CD4-positive, alpha-beta T cell (primary cell): ENCODE data around the gene CRIP1. TPM values are rescaled to one million over a fixed set of nuclear protein-coding genes. Genes with fewer than 3 reads are reported as not detected.
A peak's percentile ranks its signal among the peaks of the same experiment; 100 is the strongest.

Experiments used
- ATAC-seq: fragments of 200-7000 bp; cut with Tn5 transposase; one replicate; pipeline ENCODE4 v1.10.0; 2022; ENCODE audit warnings: mild to moderate bottlenecking; ENCODE audit not compliant: poor library complexity
- CTCF ChIA-PET: fragments of 350-600 bp; sonication (Branson Sonifier 250); formaldehyde crosslinking; loops from one replicate; lab custom pipeline; 2021; ENCODE audit warnings: antibody characterized with exemption, inconsistent platforms; lab: Charles Lee
- POLR2A ChIA-PET: fragments of 350-600 bp; sonication (Branson Sonifier 250); formaldehyde crosslinking; loops from one replicate; lab custom pipeline; 2021; ENCODE audit warnings: antibody characterized with exemption, inconsistent platforms; lab: Charles Lee
- DNase-seq, 14 experiments: peaks; one replicate each; pipeline ENCODE4 v3.0.0-alpha.2; 2013 to 2020; ENCODE audit warnings: mixed read lengths in 2 of 14
- H3K27ac ChIP-seq, 2 donors: one replicate each; pipeline versions ENCODE4 v1.5.1 to v1.7.0; 2013; ENCODE audit warnings: low read length in 2 of 2, low read depth in 1 of 2, mild to moderate bottlenecking in 1 of 2
- H3K27me3 ChIP-seq, 2 experiments: 1 replicate in 1 of 2; 2 replicates in 1 of 2; pipeline versions ENCODE4 v1.6.1 to v1.7.0; 2013; ENCODE audit warnings: low read length in 2 of 2, control low read depth in 1 of 2, mild to moderate bottlenecking in 1 of 2, moderate library complexity in 1 of 2; ENCODE audit not compliant: insufficient read depth in 2 of 2, control insufficient read depth in 1 of 2
- H3K36me3 ChIP-seq: one replicate; pipeline ENCODE4 v1.6.1; 2013; ENCODE audit warnings: low read length, control low read depth; ENCODE audit not compliant: insufficient read depth
- H3K4me1 ChIP-seq: one replicate; pipeline ENCODE4 v1.6.1; 2013; ENCODE audit warnings: low read length, control low read depth; ENCODE audit not compliant: insufficient read depth
- H3K4me3 ChIP-seq: one replicate; pipeline ENCODE4 v1.5.1; 2013; ENCODE audit warnings: mild to moderate bottlenecking, low read length, moderate library complexity
- H3K9me3 ChIP-seq, 2 experiments: 1 replicate in 1 of 2; 2 replicates in 1 of 2; pipeline versions ENCODE4 v1.6.1 to v1.7.0; 2013; ENCODE audit warnings: low read length in 2 of 2, mild to moderate bottlenecking in 2 of 2, control low read depth in 1 of 2, moderate library complexity in 1 of 2; ENCODE audit not compliant: control insufficient read depth in 1 of 2, insufficient read depth in 1 of 2
- H3K27ac Mint-ChIP-seq: one replicate; pipeline ENCODE4 v1.8.0; 2020; ENCODE audit warnings: mixed read lengths
- H3K27me3 Mint-ChIP-seq: one replicate; pipeline ENCODE4 v1.8.0; 2021; ENCODE audit warnings: mixed read lengths
- H3K36me3 Mint-ChIP-seq: one replicate; pipeline ENCODE4 v1.8.0; 2021; ENCODE audit warnings: low read depth, mixed read lengths
- H3K4me1 Mint-ChIP-seq: one replicate; pipeline ENCODE4 v1.8.0; 2021; ENCODE audit warnings: low read depth, mixed read lengths
- H3K4me3 Mint-ChIP-seq: one replicate; pipeline ENCODE4 v1.8.0; 2020; ENCODE audit warnings: mild to moderate bottlenecking, mixed read lengths
- H3K9me3 Mint-ChIP-seq: one replicate; pipeline ENCODE4 v1.8.0; 2020; ENCODE audit warnings: mixed read lengths
- CTCF ChIP-seq: fragments of 200-600 bp; IDR thresholded peaks from one replicate; pipeline ENCODE4 v1.8.0; 2022; ENCODE audit warnings: antibody characterized with exemption, mild to moderate bottlenecking
- intact Hi-C, 2 experiments: fragments of 100-400 bp; cut with DNase I in 1 of 2; cut with micrococcal nuclease in 1 of 2; formaldehyde crosslinking; loops; one replicate each; pipeline versions ENCODE4 v1.15.1 to v1.9.0; 2023 to 2025; cut with DNase I, micrococcal nuclease
- total RNA-seq, 174 experiments: library from RNA in 2 of 174; stranded (reverse) in 2 of 174; gene quantifications; one replicate each; pipeline ENCODE4 v1.2.3 and lab custom pipeline; 2021 to 2026

Gene CRIP1
- total RNA-seq, 2 experiments from 2014 or later = 250 to 258 TPM

- no peak for TF ChIP-seq CTCF
- Histone ChIP-seq H3K4me1 (peaks cover 8% of the 10 kb centered on the region), H3K36me3 (no peaks in the 10 kb centered on the region), H3K4me3 (no peak overlapping the region), H3K9me3 (no peaks in the 10 kb centered on the region), H3K27me3 (peaks cover 3% of the 10 kb centered on the region in 2 experiments), H3K27ac (no peak overlapping the region)
- Mint-ChIP-seq H3K27me3 (peaks cover 5% of the 10 kb centered on the region), H3K27ac (no peak overlapping the region), H3K36me3 (no peaks in the 10 kb centered on the region), H3K4me3 (no peak overlapping the region), H3K9me3 (no peaks in the 10 kb centered on the region), H3K4me1 (no peaks in the 10 kb centered on the region)
- ChIA-PET CTCF (no interaction called here), POLR2A (no interaction called here)
- DNase-seq (no peak), ATAC-seq (no peak)
- intact Hi-C loops = no loop called here
Measured at GRCh38 chr14:105536051-105536450, 49.4 kb downstream of the CRIP1 start.

DNA sequence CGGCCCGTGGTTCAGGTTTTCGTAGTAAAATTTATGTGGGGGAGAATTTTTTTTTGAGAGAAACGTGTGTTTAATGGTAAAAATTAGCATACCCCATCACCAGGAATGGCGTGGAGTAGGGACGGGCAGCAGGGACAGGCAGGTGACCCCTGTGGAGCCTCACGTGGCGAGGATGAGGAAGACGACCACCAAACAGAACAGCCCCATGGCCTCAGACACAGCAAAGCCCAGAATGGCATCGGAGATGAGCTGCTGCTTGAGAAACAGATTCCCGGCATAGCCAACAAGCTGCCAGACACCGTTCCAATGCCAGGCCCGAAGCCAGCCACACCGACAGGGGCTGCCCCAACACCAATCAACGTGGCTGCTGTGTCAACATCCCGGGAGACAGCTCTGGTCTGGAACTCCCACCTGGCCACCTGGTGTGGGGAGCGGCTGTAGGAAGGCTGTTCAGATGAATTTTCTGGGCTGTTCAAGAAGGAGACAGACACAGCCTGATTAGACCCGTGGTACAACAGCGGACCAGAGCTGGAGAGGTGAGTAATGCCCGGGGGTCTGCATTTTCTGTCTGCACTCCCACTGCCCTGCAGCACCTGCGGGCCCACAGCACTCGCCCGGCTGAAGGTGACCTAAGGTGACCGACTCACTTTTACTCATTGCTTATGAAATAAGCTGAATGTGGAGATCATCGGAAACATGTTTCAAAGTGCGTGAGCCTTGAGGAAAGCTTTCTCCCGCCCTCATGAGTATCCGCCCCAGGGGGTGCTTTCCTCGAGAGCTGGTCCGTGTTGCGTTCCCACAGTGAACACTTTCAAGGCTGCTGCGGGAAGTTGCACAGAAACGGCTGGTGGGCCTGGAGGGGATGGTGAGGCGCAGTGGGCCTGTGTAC, 50.2 kb downstream of the CRIP1 start:
- Histone ChIP-seq H3K9me3 (peaks cover 0 to 5% of the 10 kb centered on the region in 2 experiments), H3K27ac (no peak overlapping the region), H3K4me3 (no peak overlapping the region), H3K27me3 (peaks cover 3 to 5% of the 10 kb centered on the region in 2 experiments), H3K4me1 (peaks cover 8% of the 10 kb centered on the region), H3K36me3 (no peaks in the 10 kb centered on the region)
- Mint-ChIP-seq H3K4me1 (no peaks in the 10 kb centered on the region), H3K27me3 (peaks cover 13% of the 10 kb centered on the region), H3K36me3 (no peaks in the 10 kb centered on the region), H3K4me3 (no peak overlapping the region), H3K9me3 (no peaks in the 10 kb centered on the region), H3K27ac (no peak overlapping the region)
- CTCF ChIA-PET = interaction anchor here (0.7 kb wide), 1 partner anchor 43 kb away, joined by 3 read pairs; no protein-coding TSS in a partner anchor
- DNase-seq (no peak), ATAC-seq (no peak)
- intact Hi-C loops = no loop called here
- POLR2A ChIA-PET = interaction anchor here (1.2 kb wide), 1 partner anchor 55 kb away, joined by 3 read pairs; no protein-coding TSS in a partner anchor
- no peak for TF ChIP-seq CTCF

DNA sequence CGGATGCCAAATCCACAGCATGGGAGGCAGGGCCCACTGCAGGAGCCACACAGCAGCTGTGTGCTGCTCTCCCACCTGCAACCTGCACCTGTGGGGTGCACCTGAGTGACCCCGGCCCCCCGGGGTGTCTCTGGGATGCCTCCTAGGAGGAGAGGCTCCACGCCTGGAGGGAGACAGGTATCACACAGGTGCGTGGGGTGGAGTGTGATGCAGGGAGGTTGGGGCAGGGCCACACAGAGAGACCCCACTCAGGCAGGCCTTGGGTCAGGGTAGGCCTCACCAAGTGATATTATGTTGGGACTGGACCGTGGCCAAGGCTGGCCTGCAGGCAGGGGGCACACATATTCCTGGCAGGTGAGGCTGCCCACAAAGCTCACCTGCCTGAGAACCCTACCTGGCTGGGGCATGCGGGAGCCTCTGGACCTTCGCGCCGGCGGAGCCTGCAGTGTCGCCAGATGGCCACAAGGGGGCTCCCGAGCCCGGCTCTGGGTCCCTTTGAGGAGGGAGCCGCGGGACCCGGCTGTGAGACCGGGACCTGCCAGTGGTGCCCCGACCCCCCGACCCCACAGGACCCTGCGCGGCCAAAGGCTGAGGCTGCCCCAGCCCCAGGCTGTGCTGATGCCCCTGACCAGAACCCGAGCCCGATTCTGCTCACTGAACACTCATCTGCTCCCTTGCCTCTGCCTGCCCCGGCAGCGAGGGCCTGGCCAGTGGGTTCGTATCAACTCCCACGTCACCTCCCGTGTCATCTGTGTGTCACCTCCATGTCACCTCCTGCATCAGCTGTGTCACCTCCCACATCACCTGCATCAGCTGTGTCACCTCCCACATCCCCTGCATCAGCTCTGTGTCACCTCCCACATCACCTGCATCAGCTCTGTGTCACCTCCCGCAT, 51.1 kb downstream of the CRIP1 start:
- Mint-ChIP-seq H3K4me1 (no peaks in the 10 kb centered on the region), H3K9me3 (peaks cover 1% of the 10 kb centered on the region), H3K36me3 (no peaks in the 10 kb centered on the region), H3K4me3 (no peak overlapping the region), H3K27me3 (peaks cover 13% of the 10 kb centered on the region), H3K27ac (peak overlapping the region; percentile 42)
- CTCF ChIA-PET = interaction anchor here (0.7 kb wide), 1 partner anchor 44 kb away, joined by 3 read pairs; no protein-coding TSS in a partner anchor
- Histone ChIP-seq H3K9me3 (peaks cover 2 to 5% of the 10 kb centered on the region in 2 experiments), H3K36me3 (no peaks in the 10 kb centered on the region), H3K27me3 (peaks cover 3 to 5% of the 10 kb centered on the region in 2 experiments), H3K4me3 (no peak overlapping the region), H3K27ac (no peak overlapping the region), H3K4me1 (peaks cover 8% of the 10 kb centered on the region)
- peak; percentile 98 for TF ChIP-seq CTCF
- intact Hi-C loops = no loop called here
- POLR2A ChIA-PET = interaction anchor here (1.2 kb wide), 1 partner anchor 56 kb away, joined by 3 read pairs; no protein-coding TSS in a partner anchor
- peak; percentile 56 to 81 (median 69) for DNase-seq
- peak; percentile 82 for ATAC-seq
